GOT3 (cell line): ENCODE measurements around the gene TMED10.

ENCODE experiments used
- DNase-seq: peaks from one replicate; lab custom pipeline; 2025; ENCODE audit warnings: mixed read lengths; lab: John Stamatoyannopoulos, UW

The TMED10 gene

GRCh38 chr14:75176142-75176820 is at the start of gene TMED10:
TSS of gene TMED10 (minus strand) at chr14:75176612. CDS start at chr14:75176579, 33 bp downstream.
- DNase-seq, result peak; percentile 46

GRCh38 chr14:75224561-75224960 is 48.1 kb upstream of the TMED10 start:
- no peak for DNase-seq

- DNase-seq, result no peak
These were observed 47.3 kb upstream of the TMED10 start for GRCh38 chr14:75223664-75224154.

GRCh38 chr14:75222208-75222701 is 45.8 kb upstream of the TMED10 start:
- DNase-seq, result no peak

GRCh38 chr14:75221797-75222196 is 45.4 kb upstream of the TMED10 start:
- no peak for DNase-seq

GRCh38 chr14:75220156-75220555 is 43.7 kb upstream of the TMED10 start:
- no peak for DNase-seq

GRCh38 chr14:75217508-75218206 is 41.2 kb upstream of the TMED10 start:
- DNase-seq, result no peak

- no peak for DNase-seq
These were observed 40.1 kb upstream of the TMED10 start for GRCh38 chr14:75216427-75217006.

- no peak for DNase-seq
These were observed 39.1 kb upstream of the TMED10 start for GRCh38 chr14:75215520-75215919.

GRCh38 chr14:75214558-75214957 is 38.1 kb upstream of the TMED10 start:
- DNase-seq, result no peak

GRCh38 chr14:75213172-75213571 is 36.8 kb upstream of the TMED10 start:
- no peak for DNase-seq

GRCh38 chr14:75208843-75209242 is 32.4 kb upstream of the TMED10 start:
- DNase-seq, result no peak

GRCh38 chr14:75206190-75206589 is 29.8 kb upstream of the TMED10 start:
- no peak for DNase-seq

GRCh38 chr14:75205591-75205990 is 29.2 kb upstream of the TMED10 start:
- DNase-seq, result no peak

- no peak for DNase-seq
These were observed 27.7 kb upstream of the TMED10 start for GRCh38 chr14:75204116-75204515.

- DNase-seq, result no peak
These were observed 26.2 kb upstream of the TMED10 start for GRCh38 chr14:75202657-75203056.

- no peak for DNase-seq
These were observed 24.7 kb upstream of the TMED10 start for GRCh38 chr14:75201087-75201486.

GRCh38 chr14:75200451-75200850 is 24.0 kb upstream of the TMED10 start:
- no peak for DNase-seq

GRCh38 chr14:75198291-75198933 is 22.0 kb upstream of the TMED10 start:
- no peak for DNase-seq

- no peak for DNase-seq
These were observed 20.9 kb upstream of the TMED10 start for GRCh38 chr14:75197338-75197737.

- DNase-seq, result no peak
These were observed 20.1 kb upstream of the TMED10 start for GRCh38 chr14:75196468-75196867.

- no peak for DNase-seq
These were observed 19.7 kb upstream of the TMED10 start for GRCh38 chr14:75196064-75196463.
